ENCODE results near the gene PHRF1.

Gene PHRF1

DNA sequence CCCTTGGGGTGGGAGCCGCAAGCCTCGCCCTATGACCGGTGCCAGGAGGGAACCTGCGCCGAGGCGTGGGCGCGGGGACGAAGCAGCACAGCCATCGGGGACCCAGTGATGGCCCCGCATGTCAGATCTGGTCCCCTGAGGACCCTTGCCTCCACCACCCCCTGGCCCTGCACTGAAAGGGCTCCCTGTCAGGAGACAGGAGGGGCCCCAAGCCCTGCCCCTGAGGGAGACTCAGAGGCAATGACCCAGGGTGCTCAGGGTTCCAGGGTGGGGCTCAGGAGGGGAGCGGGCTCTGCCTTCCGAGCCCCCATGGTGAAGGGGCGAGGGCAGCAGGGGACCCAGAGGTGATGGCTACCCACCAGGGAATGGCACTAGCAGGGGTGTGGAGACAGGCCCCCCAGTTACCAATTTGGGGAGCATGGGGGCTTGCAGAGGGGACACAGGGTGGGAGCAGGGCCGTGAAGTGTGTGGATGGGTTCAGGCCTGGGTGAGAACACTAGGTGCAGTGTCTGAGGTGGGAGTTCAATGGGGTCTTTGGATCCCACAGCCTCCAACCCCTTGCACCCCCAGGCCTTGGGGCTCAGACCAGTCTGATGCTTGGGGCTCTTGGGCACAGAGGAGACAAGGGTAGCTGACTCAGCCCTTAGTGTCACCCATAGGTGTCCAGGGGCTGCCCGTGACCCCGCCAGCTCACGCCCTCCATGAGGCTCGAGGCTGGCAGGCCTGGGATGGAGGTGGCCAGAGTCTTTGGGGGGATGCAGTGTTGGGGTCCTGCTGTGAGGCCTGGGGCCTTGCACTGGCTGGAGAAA lies 38.4 kb upstream of the PHRF1 start:
- Histone ChIP-seq H3K27ac (peak overlapping the region in 12 of 21 experiments; percentile 0 to 96 (median 76)), H3K4me3 (peak overlapping the region; percentile 57 to 88 (median 83))

DNA sequence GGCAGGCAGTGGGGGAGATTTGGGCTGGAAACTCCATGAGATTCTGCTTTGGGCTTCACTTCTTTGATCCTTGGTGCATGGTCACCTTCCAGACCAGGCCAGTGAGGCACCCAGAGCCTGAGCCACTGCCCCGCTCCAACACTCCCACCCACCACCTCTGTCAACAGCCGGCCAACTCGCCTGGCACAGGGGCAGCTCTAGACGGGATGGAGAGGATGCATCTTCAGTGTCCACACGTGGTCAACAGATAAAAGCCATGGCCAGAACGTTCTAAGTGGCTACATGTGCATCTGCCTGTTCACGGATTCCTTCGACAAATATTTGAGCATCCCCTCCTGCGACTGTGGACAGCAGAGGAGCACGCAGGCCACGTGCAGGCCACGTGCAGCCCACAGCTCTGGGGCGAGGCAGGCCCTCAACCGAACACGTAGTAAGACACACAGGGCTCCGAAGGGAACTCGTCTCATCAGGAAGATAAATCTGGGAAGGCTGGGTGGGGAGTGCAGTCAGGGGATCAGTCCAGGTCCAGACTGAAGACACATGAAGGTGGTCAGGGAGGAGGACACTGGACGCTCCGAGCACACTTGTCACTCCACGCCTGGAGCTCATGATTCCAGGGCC lies 37.7 kb upstream of the PHRF1 start:
- no peak overlapping the region for H3K4me3 ChIP-seq
- H3K27ac ChIP-seq: peak overlapping the region in 2 of 21 experiments; percentile 68 to 92

DNA sequence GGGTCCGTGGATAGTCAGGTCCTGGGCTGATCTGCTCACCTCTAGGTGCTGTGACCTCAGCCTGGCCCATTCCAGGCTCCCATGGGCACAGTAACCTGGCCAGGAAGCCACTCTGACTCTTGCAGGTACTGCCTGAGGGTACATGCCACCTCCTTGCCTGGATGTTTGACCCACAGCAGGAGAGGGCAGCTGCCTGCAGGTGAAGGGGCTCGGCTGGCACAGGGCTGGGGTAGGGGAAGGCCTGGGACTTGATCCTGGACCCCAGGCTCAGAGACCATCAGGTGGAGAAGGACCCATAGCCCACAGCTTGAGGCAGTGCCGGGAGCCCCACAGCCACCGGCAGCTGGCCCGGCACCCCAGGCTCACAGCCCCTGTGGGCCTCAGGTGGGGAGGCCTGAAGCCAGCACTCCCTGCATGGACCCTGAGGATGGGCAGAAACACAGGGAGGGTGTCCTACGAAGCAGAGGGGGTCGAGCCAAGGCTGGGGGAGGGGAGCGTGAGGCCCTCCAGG lies 36.2 kb upstream of the PHRF1 start:
- Histone ChIP-seq H3K27ac (no peak overlapping the region), H3K4me3 (no peak overlapping the region)

DNA sequence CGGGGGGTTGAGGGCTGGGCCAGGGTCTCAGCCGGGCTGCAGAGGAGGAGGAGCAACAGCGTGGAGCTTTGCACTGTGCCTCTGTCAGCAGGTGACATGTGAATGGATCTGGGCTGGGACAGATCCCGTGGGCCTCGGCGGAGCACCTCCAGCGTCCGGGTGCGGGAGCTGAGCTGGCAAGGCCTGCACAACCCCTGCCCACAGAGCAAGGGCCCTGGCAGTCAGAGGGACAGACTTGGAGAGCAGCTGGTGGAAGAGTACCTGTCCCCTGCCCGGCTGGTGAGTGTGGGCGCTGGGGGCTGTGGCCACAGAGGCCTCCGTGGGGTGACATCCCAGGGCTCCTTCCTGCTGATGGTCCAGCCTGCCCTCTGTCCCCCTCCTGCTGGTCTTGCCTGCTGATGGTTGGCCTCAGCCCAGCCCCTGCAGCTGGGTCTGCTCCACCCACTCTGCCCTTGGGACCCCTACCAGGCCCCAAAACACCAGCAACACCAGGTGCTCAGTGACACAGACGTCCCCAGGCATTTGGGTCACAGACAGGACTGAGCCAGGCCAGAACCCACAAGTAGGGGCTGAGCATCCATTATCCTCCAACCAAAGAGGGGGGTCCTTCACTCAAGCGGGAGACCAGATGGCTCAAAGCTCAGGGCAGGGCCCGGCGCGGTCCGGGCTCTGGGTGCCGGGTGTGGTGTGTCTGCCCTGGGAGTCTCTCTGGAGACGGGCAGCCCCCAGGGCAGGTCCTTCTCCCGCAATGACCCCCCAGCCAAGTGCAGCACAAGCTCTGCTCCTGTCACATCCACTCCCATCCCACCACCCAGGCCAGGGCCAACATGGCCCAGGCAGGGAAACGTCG lies 35.5 kb upstream of the PHRF1 start:
- H3K27ac ChIP-seq: no peak overlapping the region
- H3K4me3 ChIP-seq: no peak overlapping the region

DNA sequence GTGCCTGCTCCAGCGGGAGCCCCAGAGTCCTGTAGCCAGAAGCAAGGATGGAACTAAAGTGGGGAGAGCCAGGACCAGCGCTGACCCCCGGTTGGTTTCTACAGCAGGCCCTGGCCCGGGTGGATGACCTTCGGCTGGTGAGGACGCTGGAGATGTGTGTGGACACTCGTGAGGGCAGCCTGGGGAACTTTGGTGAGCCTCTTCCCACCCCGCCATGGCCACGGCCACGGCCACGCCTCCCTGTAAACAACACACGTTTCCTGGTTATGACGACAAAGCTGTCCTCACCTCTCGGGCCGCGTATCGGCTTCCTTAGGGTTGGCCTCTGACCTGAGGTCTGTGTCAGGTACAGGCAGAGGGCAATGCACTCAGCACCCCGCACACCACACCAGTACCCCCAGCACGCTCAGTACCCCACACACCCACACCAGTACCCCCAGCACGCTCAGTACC lies 34.8 kb upstream of the PHRF1 start:
- H3K27ac ChIP-seq: no peak overlapping the region
- H3K4me3 ChIP-seq: no peak overlapping the region

DNA sequence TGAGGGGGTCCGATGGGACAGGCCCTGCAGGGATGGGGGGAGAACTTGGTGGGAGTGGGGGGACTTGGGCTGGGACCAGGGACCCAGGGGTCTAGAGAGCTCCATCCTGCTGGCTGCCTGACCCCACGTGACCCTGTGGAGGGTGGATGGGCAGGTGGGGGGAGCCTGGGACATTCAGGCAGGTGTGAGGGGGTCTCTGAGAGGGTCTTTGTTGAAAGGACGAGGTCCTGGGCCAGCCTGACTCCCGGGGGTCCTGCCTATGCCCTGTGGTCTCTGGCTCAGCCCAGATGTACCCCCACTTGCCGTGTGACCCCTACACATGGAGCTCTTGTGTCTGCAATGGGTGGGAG lies 31.5 kb upstream of the PHRF1 start:
- Histone ChIP-seq H3K27ac (peak overlapping the region in 1 of 21 experiments; percentile 55), H3K4me3 (no peak overlapping the region)

DNA sequence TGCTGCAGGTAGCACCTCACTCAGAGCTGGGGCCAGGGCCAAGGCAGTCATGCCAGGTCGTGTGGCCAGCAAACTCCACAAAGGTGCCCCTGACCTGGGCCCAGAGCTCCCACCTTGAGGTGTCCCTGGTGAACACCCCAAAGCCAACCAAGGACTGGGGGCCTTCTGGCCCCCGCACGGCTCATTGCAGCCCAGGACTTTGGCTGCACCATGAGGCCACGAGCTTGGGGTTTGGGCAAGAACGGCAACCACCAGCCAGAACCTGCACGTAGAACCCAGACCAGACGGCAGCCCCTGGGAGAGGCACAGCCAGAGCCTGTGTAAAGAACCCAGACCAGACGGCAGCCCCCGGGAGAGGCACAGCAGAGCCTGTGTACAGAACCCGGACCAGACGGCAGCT lies 31.1 kb upstream of the PHRF1 start:
- peak overlapping the region in 1 of 21 experiments; percentile 55 for H3K27ac ChIP-seq
- H3K4me3 ChIP-seq: no peak overlapping the region

DNA sequence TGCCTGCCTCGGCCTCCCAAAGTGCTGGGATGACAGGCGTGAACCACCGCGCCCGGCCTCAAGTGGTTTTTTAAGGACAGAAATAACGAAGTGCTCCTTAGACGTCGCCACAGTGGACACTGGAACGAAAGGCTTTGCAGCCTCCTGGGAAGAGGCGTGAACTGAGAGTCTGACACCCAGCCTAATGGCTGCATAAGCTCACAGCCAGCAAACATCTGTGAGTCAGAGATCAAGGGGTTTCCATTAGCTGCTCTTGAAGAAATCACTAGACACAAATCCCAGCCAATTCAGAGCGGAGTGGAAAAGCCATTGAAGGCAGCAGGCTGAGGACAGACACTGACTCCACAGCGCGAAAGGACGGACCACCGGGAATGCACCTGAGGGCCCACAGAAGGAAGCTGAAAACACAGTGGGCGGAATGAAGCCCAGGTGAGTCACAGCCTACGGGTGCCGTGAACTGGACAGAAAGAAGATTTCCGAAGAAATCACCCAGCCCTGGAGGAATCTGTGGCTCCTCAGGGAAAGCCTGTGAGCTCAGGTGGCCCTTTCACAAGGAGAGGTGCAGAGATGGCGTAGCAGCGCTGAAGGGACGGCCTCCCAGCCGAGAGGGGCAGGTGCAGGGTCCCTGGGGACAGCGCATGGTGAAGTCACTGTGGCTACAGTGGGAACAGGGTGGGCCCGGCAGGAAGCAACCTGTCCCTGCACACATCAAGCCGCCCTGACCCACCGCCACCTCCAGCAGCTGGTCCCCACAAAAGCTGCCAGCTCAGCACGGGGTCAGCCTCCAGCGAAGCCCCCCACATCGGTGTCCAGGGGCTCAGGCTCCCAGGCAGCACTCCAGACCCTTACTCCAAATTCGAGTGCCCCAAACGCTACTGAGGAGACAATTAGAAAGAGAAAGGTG lies 27.3 kb upstream of the PHRF1 start:
- Histone ChIP-seq H3K27ac (no peak overlapping the region), H3K4me3 (no peak overlapping the region)

DNA sequence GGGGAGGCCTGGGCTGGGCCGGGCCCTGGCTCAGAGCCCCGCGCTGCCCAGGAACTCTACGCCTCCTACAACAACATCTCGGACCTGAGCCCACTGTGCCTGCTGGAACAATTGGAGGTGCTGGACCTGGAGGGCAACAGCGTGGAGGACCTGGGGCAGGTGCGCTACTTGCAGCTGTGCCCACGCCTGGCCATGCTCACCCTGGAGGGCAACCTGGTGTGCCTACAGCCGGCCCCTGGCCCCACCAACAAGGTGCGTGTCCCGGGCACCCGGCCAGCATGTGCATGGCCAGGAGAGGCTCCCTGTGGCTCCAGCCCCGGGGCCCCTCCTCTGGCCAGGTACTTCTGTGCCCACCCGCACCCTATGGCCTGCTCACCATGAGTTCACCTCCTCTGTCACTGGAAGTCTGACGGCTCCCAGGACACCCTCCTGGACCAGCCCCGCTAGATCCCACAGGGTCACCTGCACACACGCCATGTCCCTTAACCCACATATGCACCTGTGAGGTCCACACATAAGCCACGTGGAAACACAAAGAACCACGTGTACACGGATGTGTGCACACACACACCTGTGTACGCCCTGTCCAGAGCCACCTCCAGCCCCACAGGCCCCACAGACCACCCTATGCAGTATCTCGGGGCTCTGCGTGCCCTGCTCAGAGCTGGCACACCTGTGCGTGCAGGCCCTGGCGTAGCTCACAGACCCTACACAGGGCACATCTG lies 26.1 kb upstream of the PHRF1 start:
- no peak overlapping the region for H3K4me3 ChIP-seq
- H3K27ac ChIP-seq: no peak overlapping the region

DNA sequence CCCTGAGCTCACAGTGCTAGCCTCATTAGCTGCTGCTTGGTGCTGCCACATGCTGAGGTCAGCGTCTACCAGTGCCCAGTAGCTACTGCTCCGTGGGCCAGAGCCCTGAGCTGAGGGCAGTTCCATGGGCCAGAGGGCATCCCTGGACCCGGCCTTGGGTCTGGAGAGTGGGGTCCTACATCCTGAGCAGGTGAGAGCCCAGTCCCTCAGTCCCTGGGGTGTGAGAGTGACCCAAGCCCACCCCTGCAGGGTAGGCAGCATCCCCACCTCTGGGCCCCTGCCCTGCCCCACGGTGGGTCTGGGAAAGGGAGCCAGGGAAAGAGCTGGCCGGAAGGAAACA lies 25.6 kb upstream of the PHRF1 start:
- no peak overlapping the region for H3K4me3 ChIP-seq

DNA sequence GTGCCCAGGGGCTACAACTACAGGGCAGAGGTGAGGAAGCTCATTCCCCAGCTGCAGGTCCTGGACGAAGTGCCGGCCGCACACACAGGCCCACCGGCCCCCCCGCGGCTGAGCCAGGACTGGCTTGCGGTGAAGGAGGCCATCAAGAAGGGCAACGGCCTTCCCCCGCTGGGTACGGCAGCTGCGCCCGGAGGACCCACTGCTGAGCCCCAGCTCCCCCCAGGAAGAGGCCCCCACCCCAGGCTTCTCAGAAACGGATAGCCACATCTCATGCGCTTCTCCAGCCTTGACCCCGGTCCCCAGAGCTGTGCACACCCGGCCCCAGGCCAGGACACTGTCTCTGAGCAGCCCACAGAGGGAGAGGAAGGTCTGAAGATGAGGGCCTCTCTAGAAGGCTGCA lies 25.1 kb upstream of the PHRF1 start:
- Histone ChIP-seq H3K27ac (no peak overlapping the region), H3K4me3 (no peak overlapping the region)

More for the DNA sequence above, 25.6 kb upstream of the PHRF1 start:
- H3K27ac ChIP-seq: no peak overlapping the region

DNA sequence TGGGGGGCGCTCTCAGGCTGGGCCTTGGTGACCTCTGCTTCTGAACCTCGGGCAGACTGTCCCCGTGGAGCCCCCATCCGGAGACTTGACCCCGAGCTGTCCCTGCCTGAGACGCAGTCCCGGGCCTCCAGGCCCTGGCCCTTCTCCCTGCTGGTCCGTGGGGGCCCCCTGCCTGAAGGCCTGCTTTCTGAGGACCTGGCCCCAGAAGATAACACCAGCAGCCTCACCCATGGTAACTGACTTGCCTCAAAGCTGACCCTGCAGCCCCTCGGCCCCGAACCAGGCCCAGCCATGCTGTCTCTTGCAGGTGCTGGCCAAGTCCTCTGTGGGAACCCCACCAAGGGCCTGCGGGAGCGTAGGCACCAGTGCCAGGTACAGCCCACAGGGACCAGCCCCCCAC lies 24.7 kb upstream of the PHRF1 start:
- Histone ChIP-seq H3K27ac (no peak overlapping the region), H3K4me3 (no peak overlapping the region)

DNA sequence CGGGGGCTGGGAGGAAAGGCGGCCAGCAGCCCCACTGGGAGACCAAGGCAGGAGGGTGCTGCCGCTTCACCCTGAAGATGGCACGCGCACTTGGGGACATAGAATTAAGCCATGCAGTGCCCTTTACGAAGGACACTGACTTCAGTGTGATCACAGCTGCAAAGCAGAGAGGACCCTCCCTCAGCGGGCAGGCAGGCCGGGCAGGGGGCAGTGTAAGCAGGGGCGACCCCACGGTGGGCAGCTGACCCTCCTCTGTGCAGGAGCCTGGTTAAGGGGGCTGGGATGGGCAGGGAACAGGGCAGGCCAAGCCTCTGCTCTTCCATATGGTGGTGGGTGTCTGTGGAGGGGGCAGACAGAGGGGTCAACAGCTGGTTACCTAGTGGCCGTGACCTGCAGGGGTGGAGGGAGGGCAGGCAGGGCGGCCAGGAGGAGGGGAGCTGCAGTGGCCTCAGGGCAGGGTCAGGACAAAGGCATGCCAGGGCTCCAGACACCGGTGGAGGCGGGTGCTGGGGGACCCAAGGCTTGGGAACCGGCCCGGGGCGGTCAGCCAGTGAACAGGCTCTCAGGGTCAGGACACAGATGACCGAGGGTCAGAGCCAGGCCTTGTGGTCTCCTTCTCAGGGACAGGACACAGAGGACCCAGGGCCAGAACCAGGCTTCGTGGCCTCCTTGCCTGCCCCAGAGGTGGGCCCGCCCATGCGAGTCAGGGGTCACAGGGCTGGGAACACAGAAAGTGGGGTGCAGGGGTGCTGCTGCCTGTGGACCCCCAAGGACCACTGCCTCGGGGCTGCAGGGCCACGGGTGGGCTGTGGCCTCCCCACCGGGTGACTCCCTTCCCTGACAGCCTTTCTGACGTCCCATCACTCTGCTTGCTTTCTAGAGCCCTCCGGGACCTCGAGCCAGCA lies 22.9 kb upstream of the PHRF1 start:
- H3K27ac ChIP-seq: no peak overlapping the region
- no peak overlapping the region for H3K4me3 ChIP-seq

DNA sequence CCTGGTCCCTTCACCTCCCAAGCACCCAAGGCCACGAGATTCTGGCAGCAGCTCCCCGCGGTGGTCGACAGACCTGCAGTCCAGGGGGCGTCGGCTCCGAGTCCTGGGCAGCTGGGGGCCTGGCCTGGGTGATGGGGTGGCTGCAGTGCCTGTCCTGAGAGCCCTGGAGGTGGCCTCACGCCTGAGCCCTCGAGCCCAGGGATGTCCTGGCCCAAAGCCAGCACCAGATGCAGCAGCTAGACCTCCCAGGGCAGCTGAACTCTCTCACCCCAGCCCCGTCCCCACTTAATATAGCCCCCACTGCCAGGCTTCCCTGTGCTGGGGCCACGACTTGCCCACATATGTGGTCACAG lies 22.3 kb upstream of the PHRF1 start:
- no peak overlapping the region for H3K4me3 ChIP-seq
- peak overlapping the region in 1 of 21 experiments; percentile 1 for H3K27ac ChIP-seq

DNA sequence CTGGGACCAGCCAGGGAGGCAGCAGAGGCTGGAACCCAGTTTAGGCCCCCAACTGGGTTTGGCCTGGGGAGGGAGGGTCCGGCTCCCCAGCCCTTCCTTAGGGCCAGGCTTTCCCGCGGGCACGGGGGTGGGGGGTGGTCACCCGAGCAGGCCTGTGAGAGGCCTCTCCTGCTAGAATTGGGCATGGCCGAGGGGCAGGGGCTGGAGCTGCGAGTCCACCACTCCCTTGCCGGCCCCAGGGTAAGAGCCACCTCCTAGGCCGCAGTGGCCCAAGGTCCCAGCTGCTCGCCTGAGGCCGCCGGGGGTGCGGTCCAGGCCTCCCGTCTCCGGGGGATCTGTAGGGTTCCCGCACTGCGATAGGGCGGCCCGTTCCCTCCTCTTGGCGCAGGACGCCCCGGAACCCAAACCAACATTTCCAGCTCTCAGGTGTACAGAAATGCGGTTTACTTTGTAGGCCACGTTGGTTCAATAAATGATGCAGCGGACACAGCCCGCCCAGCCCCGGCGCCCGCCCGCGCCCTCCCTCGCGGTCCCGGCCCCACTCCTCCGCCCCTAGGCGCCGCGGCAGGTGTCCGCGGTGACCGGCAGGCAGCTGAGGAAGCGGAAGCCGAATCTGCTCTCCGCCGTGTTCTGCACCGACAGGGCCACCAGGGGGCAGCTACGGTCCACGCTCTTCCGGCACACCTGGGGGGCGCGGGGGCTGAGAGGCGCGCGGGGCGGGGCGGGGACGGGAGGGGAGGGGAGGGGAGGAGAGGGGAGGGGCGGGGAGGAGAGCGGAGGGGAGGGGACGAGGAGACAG lies 21.6 kb upstream of the PHRF1 start:
- H3K4me3 ChIP-seq: peak overlapping the region; percentile 10 to 52 (median 30)
- peak overlapping the region in 3 of 21 experiments; percentile 1 to 42 (median 24) for H3K27ac ChIP-seq

DNA sequence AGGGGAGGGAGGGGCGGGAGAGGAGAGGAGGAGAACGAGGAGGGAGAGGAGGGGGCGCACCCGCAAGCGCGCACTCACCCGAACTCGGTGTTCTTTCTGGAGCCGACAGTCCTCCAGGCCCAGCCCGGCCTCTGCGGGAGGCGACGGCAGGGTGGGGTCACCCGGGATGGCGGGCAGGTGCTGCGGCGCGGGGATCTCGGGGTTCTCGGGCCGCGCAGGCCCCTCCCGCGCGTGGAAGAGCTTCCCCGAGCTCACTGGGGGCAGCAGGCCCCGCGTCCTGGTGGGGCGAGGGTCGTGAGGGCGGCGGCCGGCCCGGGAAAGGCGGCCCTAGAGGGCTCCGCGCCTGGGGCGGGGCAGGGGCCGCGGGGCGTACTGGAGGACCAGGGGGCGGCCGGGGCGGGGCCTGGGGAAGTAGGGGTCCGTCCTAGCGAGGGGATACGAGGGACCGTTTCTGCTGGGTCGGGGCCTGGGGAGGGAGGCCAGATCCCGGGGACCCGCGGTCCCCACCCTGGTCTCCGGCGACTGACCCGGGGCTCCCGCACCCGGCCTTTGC lies 21.0 kb upstream of the PHRF1 start:
- Histone ChIP-seq H3K4me3 (peak overlapping the region; percentile 10 to 52 (median 30)), H3K27ac (peak overlapping the region in 4 of 21 experiments; percentile 32 to 77 (median 38))

Data from skin epidermis (tissue), 12 donors.